Endothelial cell of umbilical vein (primary cell): Measurements from ENCODE around the gene OR10H1. TPM values are rescaled to one million over a fixed set of nuclear protein-coding genes. Genes with fewer than 3 reads are reported as not detected.

Experiments used
- BruUV-seq: library from RNA; stranded (reverse); fragments of 400-500 nt; replicated peaks from 2 replicates; lab custom pipeline; 2021; lab: Mats Ljungman, UMichigan
- CTCF ChIA-PET: fragments of 300-600, 350-600 bp; sonication (Branson Sonifier 250); formaldehyde crosslinking; loops from one replicate; lab custom pipeline; 2021; ENCODE audit warnings: antibody characterized with exemption, inconsistent platforms; lab: Charles Lee
- POLR2A ChIA-PET: fragments of 300-600, 350-600 bp; sonication (Branson Sonifier 250); formaldehyde crosslinking; loops from one replicate; lab custom pipeline; 2021; ENCODE audit warnings: antibody characterized with exemption, inconsistent platforms; lab: Charles Lee
- DNase-seq: peaks from one replicate; pipeline ENCODE4 v3.0.0-alpha.2; 2011; ENCODE audit warnings: low read depth, low spot score
- FAIRE-seq: peaks from 2 replicates; lab custom pipeline; 2011; peaks lifted over from hg19 to GRCh38; lab: Jason Lieb, UNC
- H2AFZ ChIP-seq: 2 replicates; pipeline ENCODE4 v1.6.0; 2012; ENCODE audit warnings: low read depth, low read length, control low read depth, inconsistent platforms
- H3K27ac ChIP-seq: 2 replicates; pipeline ENCODE4 v1.5.1; 2011; ENCODE audit warnings: low read depth, mild to moderate bottlenecking, control low read depth, low read length, moderate library complexity; ENCODE audit not compliant: insufficient read depth
- H3K27me3 ChIP-seq, 2 experiments: 2 replicates each; pipeline versions ENCODE4 v1.6.0 to v1.6.1; 2011; ENCODE audit warnings: low read length in 2 of 2, mixed read lengths in 1 of 2; ENCODE audit not compliant: control insufficient read depth in 2 of 2, insufficient read depth in 2 of 2
- H3K36me3 ChIP-seq, 2 experiments: 2 replicates in 1 of 2; 3 replicates in 1 of 2; pipeline ENCODE4 v1.5.1; 2011; ENCODE audit warnings: low read length in 2 of 2, mild to moderate bottlenecking in 1 of 2, moderate library complexity in 1 of 2; ENCODE audit not compliant: control insufficient read depth in 2 of 2, insufficient read depth in 2 of 2; ENCODE audit errors: extremely low read depth in 1 of 2
- H3K4me1 ChIP-seq: 3 replicates; pipeline ENCODE4 v1.5.1; 2011; ENCODE audit warnings: mild to moderate bottlenecking, low read length; ENCODE audit not compliant: control insufficient read depth, insufficient read depth; ENCODE audit errors: extremely low read depth
- H3K4me2 ChIP-seq: 2 replicates; pipeline ENCODE4 v1.6.1; 2011; ENCODE audit warnings: low read length, control low read depth, mixed read lengths; ENCODE audit not compliant: insufficient read depth
- H3K4me3 ChIP-seq, 3 experiments: fragments of 200-600 bp in 1 of 3; sonication (generic), shearing (Covaris generic) in 1 of 3; replicated peaks in 1 of 3; 2 replicates each; pipeline ENCODE4 v1.5.1; 2011 to 2016; ENCODE audit warnings: control low read depth in 3 of 3, low read length in 3 of 3, mild to moderate bottlenecking in 2 of 3, inconsistent platforms in 1 of 3, low read depth in 1 of 3, moderate library complexity in 1 of 3; ENCODE audit not compliant: insufficient read depth in 1 of 3
- H3K79me2 ChIP-seq: 2 replicates; pipeline ENCODE4 v1.6.0; 2012; ENCODE audit warnings: low read length, inconsistent platforms; ENCODE audit not compliant: control insufficient read depth, insufficient read depth
- H3K9ac ChIP-seq: replicated peaks from 2 replicates; pipeline ENCODE3; 2011; ENCODE audit warnings: low read length, control low read depth; ENCODE audit not compliant: insufficient read depth; ENCODE audit errors: extremely low read depth
- H3K9me1 ChIP-seq: replicated peaks from 3 replicates; pipeline ENCODE4 v1.6.0; 2011; ENCODE audit warnings: mild to moderate bottlenecking, low read length; ENCODE audit not compliant: control insufficient read depth, insufficient read depth; ENCODE audit errors: extremely low read depth
- H3K9me3 ChIP-seq: replicated peaks from 2 replicates; pipeline ENCODE4 v1.5.1; 2012; ENCODE audit warnings: low read length, inconsistent platforms; ENCODE audit not compliant: control insufficient read depth, insufficient read depth
- H4K20me1 ChIP-seq: replicated peaks from 2 replicates; pipeline ENCODE3; 2011; ENCODE audit warnings: mild to moderate bottlenecking, low read length; ENCODE audit not compliant: control insufficient read depth, insufficient read depth; ENCODE audit errors: extremely low read depth
- EZH2 ChIP-seq: IDR thresholded peaks from 2 replicates; pipeline ENCODE4 v1.6.1; 2012; ENCODE audit warnings: borderline replicate concordance, low read depth, mild to moderate bottlenecking, moderate library complexity, low read length, inconsistent platforms; ENCODE audit not compliant: severe bottlenecking
- FOS ChIP-seq: IDR thresholded peaks from 2 replicates; pipeline ENCODE4 v1.6.1; 2011; ENCODE audit warnings: mild to moderate bottlenecking, low read length, moderate library complexity, borderline replicate concordance; ENCODE audit not compliant: insufficient read depth
- GATA2 ChIP-seq: IDR thresholded peaks from 2 replicates; pipeline ENCODE4 v1.7.0; 2011; ENCODE audit warnings: low read depth, mild to moderate bottlenecking, moderate library complexity, mixed read lengths, low read length; ENCODE audit not compliant: insufficient read length, insufficient read depth
- JUN ChIP-seq: IDR thresholded peaks from 2 replicates; pipeline ENCODE4 v1.6.1; 2011; ENCODE audit warnings: borderline replicate concordance, low read depth; ENCODE audit not compliant: insufficient read length, insufficient read depth
- MYC ChIP-seq: IDR thresholded peaks from one replicate; pipeline ENCODE4 v1.6.1; 2011; ENCODE audit warnings: mild to moderate bottlenecking, low read depth, low read length
- POLR2A ChIP-seq: IDR thresholded peaks from 2 replicates; pipeline ENCODE4 v1.6.1; 2012; ENCODE audit warnings: low read depth, mild to moderate bottlenecking, control low read depth, low read length
- dilution Hi-C: fragments of 300-500 bp; cut with MboI; formaldehyde crosslinking; loops from one replicate; pipeline ENCODE4 v1.15.0; 2019; ENCODE audit warnings: low sequenced_read_pairs; ENCODE audit not compliant: extremely low pct_ligation_motif_present
- intact Hi-C: fragments of 100-400 bp; cut with micrococcal nuclease; formaldehyde crosslinking; loops from one replicate; pipeline ENCODE4 v1.10.0; 2022
- polyA plus RNA-seq, 4 experiments: library from polyadenylated mRNA; depleted of rRNA in 3 of 4; stranded (reverse) in 3 of 4; unstranded in 1 of 4; fragments of >200 nt; gene quantifications; 2 replicates each; pipeline versions ENCODE4 v1.2.1 to v1.2.3, GENCODE V29; 2011 to 2012; ENCODE audit warnings: missing spikeins in 1 of 4
- total RNA-seq: library from RNA; stranded (reverse); gene quantifications from 2 replicates; pipeline ENCODE4 v1.2.3, GENCODE V29; 2021
- TF ChIP-seq, protein P1 (sequence below): IDR thresholded peaks from 2 replicates; pipeline ENCODE4 v1.6.1; 2011; ENCODE audit not compliant: insufficient read depth, insufficient read length
- TF ChIP-seq, protein P2 (sequence below), 2 donors: IDR thresholded peaks; 1 replicate in 1 of 2; 2 replicates in 1 of 2; pipeline ENCODE4 v1.5.1; 2011; ENCODE audit warnings: low read length in 2 of 2, mild to moderate bottlenecking in 2 of 2, moderate library complexity in 2 of 2, control low read depth in 1 of 2, inconsistent platforms in 1 of 2, low read depth in 1 of 2; ENCODE audit not compliant: insufficient read depth in 1 of 2; ENCODE audit errors: extremely low read depth in 1 of 2

Gene OR10H1
- total and polyA plus RNA-seq, 2 donors (not counting 3 experiments of a cell fraction or from before 2014, with no cell fraction given) = not detected

DNA sequence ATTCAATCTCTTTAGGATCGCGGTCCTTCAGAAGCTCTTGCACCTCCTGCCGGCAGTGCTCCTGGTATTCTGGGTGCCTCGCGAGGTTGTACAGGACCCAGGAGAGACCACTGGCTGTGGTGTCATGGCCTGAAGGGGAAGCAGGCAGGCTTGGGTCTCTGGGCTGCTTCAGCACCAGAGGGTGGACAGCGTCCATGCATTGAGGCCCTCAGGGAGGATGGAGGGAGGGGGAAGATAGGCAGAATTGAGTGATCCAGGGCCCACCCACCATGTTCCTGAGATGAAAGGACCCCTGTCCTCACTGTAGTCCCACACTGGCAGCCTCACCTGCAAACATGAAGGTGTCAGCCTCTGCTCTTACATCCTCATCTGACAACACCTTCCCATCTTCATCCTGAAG, 45.9 kb downstream of the OR10H1 start:
- Histone ChIP-seq H3K79me2 (no peaks in the 10 kb centered on the region), H2AFZ (no peak overlapping the region), H3K27ac (no peak overlapping the region), H4K20me1 (no peaks in the 10 kb centered on the region), H3K9me1 (no peaks in the 10 kb centered on the region), H3K9ac (no peak overlapping the region), H3K9me3 (no peaks in the 10 kb centered on the region), H3K4me1 (no peaks in the 10 kb centered on the region), H3K4me2 (no peak overlapping the region), H3K4me3 (no peak overlapping the region), H3K36me3 (no peaks in the 10 kb centered on the region), H3K27me3 (no peaks in the 10 kb centered on the region)
- BruUV-seq = no TSS peak
- POLR2A ChIA-PET = no interaction called here
- intact Hi-C loops = no loop called here
- DNase-seq (no peak), FAIRE-seq (no peak)
- TF ChIP-seq FOS (no peak), JUN (no peak), GATA2 (no peak), POLR2A (no peak), MYC (no peak), EZH2 (no peak)
- TF ChIP-seq, protein P1, sequence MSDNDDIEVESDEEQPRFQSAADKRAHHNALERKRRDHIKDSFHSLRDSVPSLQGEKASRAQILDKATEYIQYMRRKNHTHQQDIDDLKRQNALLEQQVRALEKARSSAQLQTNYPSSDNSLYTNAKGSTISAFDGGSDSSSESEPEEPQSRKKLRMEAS = no peak
- dilution Hi-C loops = no loop called here
- CTCF ChIA-PET = no interaction called here

DNA sequence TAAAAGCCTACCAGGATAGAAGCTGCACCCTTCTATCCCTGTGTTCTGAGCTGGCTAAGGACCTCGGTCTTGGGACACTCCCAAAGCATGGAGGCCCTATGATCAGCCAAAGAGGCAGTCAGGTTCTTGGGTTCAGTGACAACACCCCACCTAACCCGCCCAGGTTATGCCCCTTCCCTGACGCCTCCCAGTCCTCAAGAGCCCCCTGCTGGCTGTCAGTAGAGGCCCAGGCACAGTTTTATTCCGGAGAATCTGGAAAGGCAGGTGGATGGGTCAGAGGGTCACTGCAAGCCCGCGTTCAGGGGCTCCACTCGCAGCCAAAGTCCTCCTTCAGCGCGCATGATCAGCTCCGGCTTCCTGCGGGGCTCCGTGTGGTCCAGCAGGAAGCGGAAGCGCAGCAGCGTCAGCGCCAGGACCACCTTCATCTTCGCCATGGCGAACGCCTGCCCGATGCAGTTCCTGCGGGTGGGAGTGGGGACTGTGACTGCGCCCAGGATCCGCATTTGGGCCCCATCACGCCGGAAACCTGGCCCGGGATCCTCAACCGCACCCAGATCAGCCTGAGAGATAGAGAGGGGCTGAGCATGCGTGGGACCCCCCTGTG, 55.4 kb downstream of the OR10H1 start:
- Histone ChIP-seq H3K9ac (no peak overlapping the region), H3K27ac (no peak overlapping the region), H3K79me2 (no peaks in the 10 kb centered on the region), H4K20me1 (no peaks in the 10 kb centered on the region), H3K4me3 (no peak overlapping the region), H3K9me1 (no peaks in the 10 kb centered on the region), H3K9me3 (no peaks in the 10 kb centered on the region), H2AFZ (no peak overlapping the region), H3K4me1 (no peaks in the 10 kb centered on the region), H3K27me3 (no peaks in the 10 kb centered on the region), H3K36me3 (no peaks in the 10 kb centered on the region), H3K4me2 (no peak overlapping the region)
- ChIA-PET CTCF (no interaction called here), POLR2A (no interaction called here)
- DNase-seq (no peak), FAIRE-seq (no peak)
- BruUV-seq = no TSS peak
- no peak for TF ChIP-seq FOS
- TF ChIP-seq POLR2A = no peak
- no peak for TF ChIP-seq JUN
- TF ChIP-seq EZH2 = no peak
- TF ChIP-seq, protein P1 = no peak
- no peak for TF ChIP-seq GATA2
- no peak for TF ChIP-seq MYC
- TF ChIP-seq, protein P2, sequence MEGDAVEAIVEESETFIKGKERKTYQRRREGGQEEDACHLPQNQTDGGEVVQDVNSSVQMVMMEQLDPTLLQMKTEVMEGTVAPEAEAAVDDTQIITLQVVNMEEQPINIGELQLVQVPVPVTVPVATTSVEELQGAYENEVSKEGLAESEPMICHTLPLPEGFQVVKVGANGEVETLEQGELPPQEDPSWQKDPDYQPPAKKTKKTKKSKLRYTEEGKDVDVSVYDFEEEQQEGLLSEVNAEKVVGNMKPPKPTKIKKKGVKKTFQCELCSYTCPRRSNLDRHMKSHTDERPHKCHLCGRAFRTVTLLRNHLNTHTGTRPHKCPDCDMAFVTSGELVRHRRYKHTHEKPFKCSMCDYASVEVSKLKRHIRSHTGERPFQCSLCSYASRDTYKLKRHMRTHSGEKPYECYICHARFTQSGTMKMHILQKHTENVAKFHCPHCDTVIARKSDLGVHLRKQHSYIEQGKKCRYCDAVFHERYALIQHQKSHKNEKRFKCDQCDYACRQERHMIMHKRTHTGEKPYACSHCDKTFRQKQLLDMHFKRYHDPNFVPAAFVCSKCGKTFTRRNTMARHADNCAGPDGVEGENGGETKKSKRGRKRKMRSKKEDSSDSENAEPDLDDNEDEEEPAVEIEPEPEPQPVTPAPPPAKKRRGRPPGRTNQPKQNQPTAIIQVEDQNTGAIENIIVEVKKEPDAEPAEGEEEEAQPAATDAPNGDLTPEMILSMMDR (IDR thresholded peaks at IDR 0.05; ENCODE audit: extremely low read depth in 1 of 2, insufficient read depth in 1 of 2, low read depth in 1 of 2, low read length in 2 of 2) = no peak
- dilution Hi-C loops = no loop called here
- intact Hi-C loops = no loop called here
